Measurements from ENCODE around the gene PSMF1.

Gene PSMF1

DNA sequence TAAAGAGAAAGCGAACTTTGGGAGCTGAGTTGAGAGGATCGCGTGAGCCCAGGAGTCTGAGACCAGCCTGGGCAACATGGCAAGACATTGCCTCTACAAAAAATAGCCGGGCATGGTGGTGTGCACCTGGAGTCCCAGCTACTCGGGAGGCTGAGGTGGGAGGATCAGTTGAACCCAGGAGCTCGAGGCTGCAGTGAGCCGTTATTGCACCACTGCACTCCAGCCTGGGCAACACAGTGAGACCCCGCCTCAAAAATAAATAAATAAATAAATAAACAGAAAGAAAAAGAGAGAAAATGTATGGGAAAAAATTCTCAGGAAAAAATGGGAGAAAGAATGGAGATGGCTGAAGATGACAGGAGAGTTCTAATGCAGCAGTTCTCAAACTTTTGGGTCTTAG is 87.4 kb downstream of the PSMF1 start:
- H3K4me1 ChIP-seq (ENCODE audit: control insufficient read depth, insufficient read depth, low read length) = peaks cover 23% of the 10 kb centered on the region
- H3K4me3 ChIP-seq (ENCODE audit: low read length) = no peak overlapping the region
- H3K27me3 ChIP-seq (replicated peaks; ENCODE audit: control insufficient read depth, insufficient read depth, low read length) = peaks cover 44% of the 10 kb centered on the region
- no peak for DNase-seq (ENCODE audit: low read depth)
- no peaks in the 10 kb centered on the region for H3K9me3 ChIP-seq (ENCODE audit: control insufficient read depth, low read length)
- no peak overlapping the region for H3K9ac ChIP-seq (ENCODE audit: low read length)
- no peaks in the 10 kb centered on the region for H3K36me3 ChIP-seq (ENCODE audit: control insufficient read depth, insufficient read depth, low read length, severe bottlenecking)

DNA sequence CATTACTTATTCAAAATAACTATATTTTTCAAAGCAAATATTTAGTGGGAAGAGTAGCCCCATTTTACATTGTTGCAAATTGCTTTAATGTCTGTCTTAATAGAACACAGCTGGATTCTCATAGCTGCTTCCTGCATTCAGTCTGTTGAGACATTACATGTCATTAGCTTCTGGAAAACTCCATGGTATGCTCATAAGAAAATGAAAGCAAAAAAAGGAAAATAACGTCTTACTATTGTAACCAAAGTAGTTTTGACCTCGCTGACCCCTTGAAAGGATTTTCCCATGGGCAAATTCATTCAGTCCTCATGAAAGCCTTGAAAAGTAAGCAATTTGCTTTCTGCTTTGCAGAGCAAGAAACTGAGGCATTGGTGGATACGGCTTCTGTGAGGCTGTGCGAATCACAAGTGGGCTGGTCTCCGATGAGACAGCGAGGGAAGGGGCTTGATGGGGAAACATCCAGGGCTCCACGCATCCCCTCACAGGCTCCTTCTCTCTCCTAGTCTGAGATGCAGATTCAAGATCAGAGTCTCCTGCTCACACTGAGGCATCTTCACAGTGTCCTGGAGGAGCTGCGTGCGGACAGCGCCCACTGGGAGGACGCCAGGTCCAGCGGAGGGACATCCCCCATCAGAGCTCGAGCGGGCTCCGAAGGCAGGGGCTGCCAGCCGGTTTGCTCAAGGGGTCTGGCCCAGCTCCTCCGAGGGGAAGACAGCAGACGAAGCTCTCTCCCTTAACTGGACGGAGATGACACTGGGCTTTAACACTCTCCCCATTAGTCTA is 88.2 kb downstream of the PSMF1 start:
- H3K4me3 ChIP-seq (ENCODE audit: low read length) = no peak overlapping the region

DNA sequence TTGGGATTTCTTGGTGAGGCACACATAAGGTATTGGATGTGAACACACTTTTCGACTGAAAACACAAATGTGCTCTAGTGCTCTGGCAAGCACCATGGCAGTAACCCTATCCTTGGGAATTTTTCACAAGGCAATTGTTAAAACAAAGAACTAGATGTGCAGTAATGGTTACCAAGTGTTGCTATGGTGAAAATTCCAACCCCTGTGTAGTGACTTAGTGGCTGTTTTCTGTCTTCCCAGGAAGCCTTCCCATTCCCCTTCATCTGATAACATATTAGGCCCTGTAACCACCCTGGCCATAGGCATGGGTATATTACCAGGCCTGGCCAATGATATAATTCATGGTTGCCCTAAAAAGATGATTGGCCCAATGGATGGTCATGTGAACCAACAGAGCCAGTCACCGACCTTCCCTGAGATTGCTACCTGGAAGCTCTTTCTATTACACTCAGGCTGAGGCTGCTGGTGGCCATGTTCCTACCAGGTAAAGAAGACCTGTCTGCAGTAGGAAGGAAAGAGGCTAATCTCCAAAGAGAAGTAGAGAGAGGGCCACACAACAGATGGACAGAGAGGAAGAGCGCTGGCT is 89.0 kb downstream of the PSMF1 start:
- Histone ChIP-seq H3K4me1 (ENCODE audit: control insufficient read depth, insufficient read depth, low read length) (peaks cover 23% of the 10 kb centered on the region), H3K27me3 (replicated peaks; ENCODE audit: control insufficient read depth, insufficient read depth, low read length) (peaks cover 43% of the 10 kb centered on the region), H3K9ac (ENCODE audit: low read length) (no peak overlapping the region), H3K9me3 (ENCODE audit: control insufficient read depth, low read length) (no peaks in the 10 kb centered on the region), H3K4me3 (ENCODE audit: low read length) (no peak overlapping the region), H3K36me3 (ENCODE audit: control insufficient read depth, insufficient read depth, low read length, severe bottlenecking) (no peaks in the 10 kb centered on the region)
- no peak for DNase-seq (ENCODE audit: low read depth)

More for the DNA sequence above, 88.2 kb downstream of the PSMF1 start:
- Histone ChIP-seq H3K9ac (ENCODE audit: low read length) (no peak overlapping the region), H3K27me3 (replicated peaks; ENCODE audit: control insufficient read depth, insufficient read depth, low read length) (peaks cover 44% of the 10 kb centered on the region), H3K4me1 (ENCODE audit: control insufficient read depth, insufficient read depth, low read length) (peaks cover 23% of the 10 kb centered on the region), H3K9me3 (ENCODE audit: control insufficient read depth, low read length) (no peaks in the 10 kb centered on the region), H3K36me3 (ENCODE audit: control insufficient read depth, insufficient read depth, low read length, severe bottlenecking) (no peaks in the 10 kb centered on the region)
- no peak for DNase-seq (ENCODE audit: low read depth)

DNA sequence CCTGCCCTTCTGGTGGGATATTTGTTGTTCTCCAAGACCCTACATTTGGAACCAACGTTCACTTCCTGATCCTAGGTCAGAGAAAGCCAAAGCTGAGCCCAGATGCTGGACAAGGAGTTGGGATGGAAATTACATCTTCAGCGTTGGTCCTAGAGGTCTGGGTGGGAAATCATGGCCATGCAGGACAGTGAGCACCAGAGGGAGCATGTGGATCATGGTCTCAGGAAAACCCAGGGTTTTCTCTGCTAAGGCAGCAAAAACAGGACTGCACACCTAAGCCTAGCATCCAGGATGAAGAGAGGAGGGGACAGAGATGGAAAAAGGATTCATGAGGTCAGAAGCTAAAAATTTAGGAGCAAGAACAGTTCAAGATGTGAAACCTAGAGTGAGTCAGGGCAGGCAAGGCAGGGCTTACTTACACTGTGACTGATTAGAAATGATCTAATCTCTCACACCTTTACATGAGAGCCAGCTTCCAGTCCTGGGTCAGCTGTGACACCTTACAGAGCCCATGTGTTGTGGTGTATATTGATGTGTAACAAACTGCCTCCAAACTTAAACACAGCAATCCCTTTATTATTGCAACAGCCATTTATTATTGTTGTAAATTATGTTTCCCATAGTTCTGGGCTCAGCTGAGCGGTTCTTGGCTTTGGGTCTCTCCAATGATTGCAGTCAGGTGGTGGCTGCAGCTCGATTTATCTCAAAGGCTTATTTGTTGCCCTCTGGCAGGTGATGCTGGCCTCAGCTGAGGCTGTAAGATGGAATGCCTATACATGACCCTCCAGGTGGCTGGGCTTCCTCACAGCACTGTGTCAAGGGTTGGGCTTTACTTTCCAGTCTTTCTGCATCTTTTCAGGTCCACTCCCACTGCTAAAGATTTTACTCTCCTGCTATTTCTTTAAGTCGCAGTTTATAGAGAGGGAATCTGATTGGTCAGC is 91.3 kb downstream of the PSMF1 start:
- no peaks in the 10 kb centered on the region for H3K36me3 ChIP-seq (ENCODE audit: control insufficient read depth, insufficient read depth, low read length, severe bottlenecking)
- peaks cover 11% of the 10 kb centered on the region for H3K4me1 ChIP-seq (ENCODE audit: control insufficient read depth, insufficient read depth, low read length)
- H3K27me3 ChIP-seq (replicated peaks; ENCODE audit: control insufficient read depth, insufficient read depth, low read length) = peaks cover 30% of the 10 kb centered on the region

DNA sequence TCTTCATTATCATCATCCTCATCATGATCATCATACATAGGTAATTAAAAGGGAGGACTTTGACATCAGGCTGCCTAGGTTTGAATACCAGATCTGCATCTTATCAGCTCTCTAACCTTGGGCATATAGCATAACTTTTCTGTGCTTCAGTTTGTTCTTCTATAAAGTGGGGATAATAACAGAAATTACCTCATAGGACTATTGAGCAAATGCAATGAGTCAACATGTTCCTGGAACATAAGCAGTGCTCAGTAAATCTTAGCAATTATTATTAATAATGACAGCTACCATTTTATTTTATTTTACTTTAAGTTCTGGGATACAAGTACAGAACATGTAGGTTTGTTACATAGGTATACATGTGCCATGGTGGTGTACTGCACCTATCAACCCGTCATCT is 92.1 kb downstream of the PSMF1 start:
- Histone ChIP-seq H3K4me1 (ENCODE audit: control insufficient read depth, insufficient read depth, low read length) (peaks cover 11% of the 10 kb centered on the region), H3K4me3 (ENCODE audit: low read length) (no peak overlapping the region), H3K36me3 (ENCODE audit: control insufficient read depth, insufficient read depth, low read length, severe bottlenecking) (no peaks in the 10 kb centered on the region), H3K9me3 (ENCODE audit: control insufficient read depth, low read length) (no peaks in the 10 kb centered on the region), H3K27me3 (replicated peaks; ENCODE audit: control insufficient read depth, insufficient read depth, low read length) (peaks cover 31% of the 10 kb centered on the region), H3K9ac (ENCODE audit: low read length) (no peak overlapping the region)
- DNase-seq (ENCODE audit: low read depth) = no peak

More for the DNA sequence above, 91.3 kb downstream of the PSMF1 start:
- Histone ChIP-seq H3K9ac (ENCODE audit: low read length) (no peak overlapping the region), H3K4me3 (ENCODE audit: low read length) (no peak overlapping the region), H3K9me3 (ENCODE audit: control insufficient read depth, low read length) (no peaks in the 10 kb centered on the region)
- no peak for DNase-seq (ENCODE audit: low read depth)

DNA sequence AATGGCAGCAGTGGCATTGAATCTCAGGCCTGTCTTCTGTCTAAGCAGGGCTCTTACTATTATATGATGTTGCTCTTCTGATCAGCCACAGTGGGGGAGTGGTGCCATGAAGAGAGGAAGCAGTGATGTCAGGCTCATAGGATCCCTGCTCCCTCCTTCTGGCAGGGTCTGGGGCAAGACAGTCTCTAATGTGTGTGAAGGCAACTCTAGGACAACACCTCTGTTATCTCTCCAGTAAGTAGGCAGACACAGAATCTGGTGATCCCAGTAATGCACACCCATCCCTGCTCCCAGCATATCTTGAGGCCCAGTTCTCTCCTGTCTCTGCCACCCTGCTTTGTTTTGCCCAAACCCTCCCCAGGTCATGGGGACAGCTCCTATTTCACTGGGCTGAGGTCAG is 93.6 kb downstream of the PSMF1 start:
- Histone ChIP-seq H3K9ac (ENCODE audit: low read length) (no peak overlapping the region), H3K4me1 (ENCODE audit: control insufficient read depth, insufficient read depth, low read length) (peaks cover 7% of the 10 kb centered on the region), H3K36me3 (ENCODE audit: control insufficient read depth, insufficient read depth, low read length, severe bottlenecking) (no peaks in the 10 kb centered on the region), H3K9me3 (ENCODE audit: control insufficient read depth, low read length) (no peaks in the 10 kb centered on the region), H3K27me3 (replicated peaks; ENCODE audit: control insufficient read depth, insufficient read depth, low read length) (peaks cover 27% of the 10 kb centered on the region), H3K4me3 (ENCODE audit: low read length) (no peak overlapping the region)
- DNase-seq (ENCODE audit: low read depth) = no peak

DNA sequence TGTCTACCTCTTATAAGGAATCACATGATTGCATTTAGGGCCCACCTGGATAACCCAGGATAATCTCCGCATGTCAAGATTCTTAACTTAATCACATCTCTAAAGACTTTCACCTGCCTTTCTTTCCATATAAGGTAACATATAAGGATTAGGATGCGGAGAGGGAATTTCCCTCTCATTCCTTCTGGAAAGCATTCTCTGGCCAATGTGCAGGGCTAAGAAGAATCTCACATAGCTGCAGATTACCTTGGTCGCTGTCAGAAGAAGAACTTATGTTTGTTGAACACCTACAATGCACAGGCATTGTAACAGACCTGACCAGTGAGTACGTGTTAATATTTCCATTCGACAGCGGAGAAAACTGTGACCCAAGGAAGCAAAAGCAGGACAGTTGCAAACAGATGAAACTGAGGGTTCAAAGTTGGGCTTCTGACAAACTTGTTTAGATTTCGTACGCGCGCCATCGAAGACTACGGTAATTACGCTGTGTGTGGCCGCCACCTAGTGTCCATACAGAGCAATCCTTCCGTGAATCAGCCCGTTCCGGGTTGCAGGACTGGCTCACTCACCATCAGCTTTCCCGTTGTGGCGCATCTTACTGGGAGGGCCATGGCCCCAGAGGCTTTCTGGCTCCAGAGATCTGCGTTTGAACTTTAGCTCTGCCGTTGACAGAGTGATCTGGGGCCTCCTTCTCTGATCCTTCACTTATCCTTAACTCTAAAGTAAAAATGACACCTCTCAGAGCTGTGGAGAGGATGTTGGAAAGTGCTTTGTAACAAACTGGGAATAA is 94.4 kb downstream of the PSMF1 start:
- no peak overlapping the region for H3K4me3 ChIP-seq (ENCODE audit: low read length)
- H3K36me3 ChIP-seq (ENCODE audit: control insufficient read depth, insufficient read depth, low read length, severe bottlenecking) = no peaks in the 10 kb centered on the region
- H3K27me3 ChIP-seq (replicated peaks; ENCODE audit: control insufficient read depth, insufficient read depth, low read length) = peaks cover 21% of the 10 kb centered on the region
- H3K9me3 ChIP-seq (ENCODE audit: control insufficient read depth, low read length) = no peaks in the 10 kb centered on the region
- H3K4me1 ChIP-seq (ENCODE audit: control insufficient read depth, insufficient read depth, low read length) = peaks cover 7% of the 10 kb centered on the region
- no peak overlapping the region for H3K9ac ChIP-seq (ENCODE audit: low read length)
- DNase-seq (ENCODE audit: low read depth) = peak; percentile 90

DNA sequence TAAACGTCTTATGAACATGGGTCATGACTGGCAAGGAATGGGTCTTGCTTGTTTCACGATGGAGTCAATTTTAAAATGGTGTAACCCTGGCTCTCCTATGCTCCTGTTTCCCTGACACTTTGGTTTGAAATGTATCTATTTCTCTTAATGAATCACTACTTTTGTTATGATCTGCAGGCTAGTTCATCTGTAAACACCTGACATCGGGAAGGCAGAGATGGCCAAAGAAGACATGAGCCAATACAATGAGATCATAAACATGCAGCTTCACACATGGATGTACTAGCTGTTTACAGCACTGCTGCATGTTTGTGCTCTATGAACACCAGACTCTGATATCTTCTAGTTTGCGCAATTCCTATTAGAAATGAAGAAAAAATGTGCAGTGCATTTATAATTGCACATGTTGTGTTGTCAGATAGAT is 96.4 kb downstream of the PSMF1 start:
- no peak overlapping the region for H3K4me3 ChIP-seq (ENCODE audit: low read length)
- H3K4me1 ChIP-seq (ENCODE audit: control insufficient read depth, insufficient read depth, low read length) = peaks cover 7% of the 10 kb centered on the region
- H3K27me3 ChIP-seq (replicated peaks; ENCODE audit: control insufficient read depth, insufficient read depth, low read length) = peaks cover 8% of the 10 kb centered on the region
- DNase-seq (ENCODE audit: low read depth) = no peak
- no peaks in the 10 kb centered on the region for H3K36me3 ChIP-seq (ENCODE audit: control insufficient read depth, insufficient read depth, low read length, severe bottlenecking)
- no peak overlapping the region for H3K9ac ChIP-seq (ENCODE audit: low read length)
- H3K9me3 ChIP-seq (ENCODE audit: control insufficient read depth, low read length) = no peaks in the 10 kb centered on the region

DNA sequence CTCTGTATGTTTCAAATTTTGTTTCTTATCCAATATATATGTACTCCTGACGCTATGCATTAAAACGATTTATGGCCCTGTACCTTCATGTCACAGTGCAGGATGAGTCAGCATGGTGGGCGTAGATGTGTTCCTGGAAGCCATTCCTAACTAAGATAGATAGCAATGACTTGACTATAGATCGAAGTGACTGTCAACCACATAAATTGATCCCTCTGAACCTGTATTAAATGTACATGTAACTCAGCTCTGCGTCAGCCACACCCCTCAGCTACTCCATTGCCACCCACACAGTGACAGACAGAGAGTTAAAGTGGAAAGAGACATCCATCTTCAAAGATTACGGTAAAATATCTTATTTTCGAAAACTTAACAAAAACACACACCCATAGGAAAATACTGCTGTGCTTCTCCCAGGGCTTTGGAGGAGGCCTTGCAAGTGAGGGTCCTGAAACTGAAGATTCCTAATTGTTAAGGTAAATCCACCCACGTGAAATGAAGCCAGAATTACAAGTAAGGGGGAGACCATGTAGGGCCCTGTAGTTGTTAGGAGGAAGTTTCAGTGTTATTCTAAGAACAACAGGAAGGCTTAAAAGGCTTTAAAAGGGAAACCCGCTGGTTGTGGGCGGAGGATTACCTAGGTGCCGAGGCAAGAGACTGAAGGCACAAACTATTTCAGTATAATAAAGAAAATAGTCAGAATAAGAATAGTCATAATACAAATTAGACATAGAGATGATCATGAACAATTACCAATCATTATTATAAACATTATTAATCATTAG is 97.2 kb downstream of the PSMF1 start:
- H3K4me3 ChIP-seq (ENCODE audit: low read length) = no peak overlapping the region

More for the DNA sequence above, 97.2 kb downstream of the PSMF1 start:
- no peak for DNase-seq (ENCODE audit: low read depth)
- Histone ChIP-seq H3K9me3 (ENCODE audit: control insufficient read depth, low read length) (no peaks in the 10 kb centered on the region), H3K27me3 (replicated peaks; ENCODE audit: control insufficient read depth, insufficient read depth, low read length) (peaks cover 4% of the 10 kb centered on the region), H3K9ac (ENCODE audit: low read length) (no peak overlapping the region), H3K4me1 (ENCODE audit: control insufficient read depth, insufficient read depth, low read length) (peaks cover 1% of the 10 kb centered on the region), H3K36me3 (ENCODE audit: control insufficient read depth, insufficient read depth, low read length, severe bottlenecking) (no peaks in the 10 kb centered on the region)
